GM18907 (cell line): ENCODE measurements around the gene CRB2.
A peak's percentile ranks its signal among the peaks of the same experiment; 100 is the strongest.

ENCODE experiments used
- ATAC-seq: cut with Tn5 transposase; IDR thresholded peaks from one replicate; pipeline ENCODE4 v1.9.1; 2021; ENCODE audit warnings: mild to moderate bottlenecking, moderate library complexity; ENCODE audit not compliant: unreplicated experiment

CRB2 gene

GRCh38 chr9:123346826-123347225 is 9.2 kb upstream of the CRB2 start:
- no peak for ATAC-seq

- ATAC-seq, result no peak
These were observed 8.5 kb upstream of the CRB2 start for GRCh38 chr9:123347289-123348060.

GRCh38 chr9:123348317-123348992 is 7.5 kb upstream of the CRB2 start:
- ATAC-seq, result no peak

- ATAC-seq, result no peak
These were observed 7.0 kb upstream of the CRB2 start for GRCh38 chr9:123349033-123349432.

GRCh38 chr9:123349691-123350480 is 6.1 kb upstream of the CRB2 start:
- ATAC-seq, result peak; percentile 57

- no peak for ATAC-seq
These were observed 5.2 kb upstream of the CRB2 start for GRCh38 chr9:123350590-123351310.

GRCh38 chr9:123353041-123353440 is 3.0 kb upstream of the CRB2 start:
- ATAC-seq, result no peak

- ATAC-seq, result no peak
These were observed 1.9 kb upstream of the CRB2 start for GRCh38 chr9:123353984-123354591.

GRCh38 chr9:123354806-123355508 is 1.0 kb upstream of the CRB2 start:
- ATAC-seq, result no peak

- ATAC-seq, result no peak
These were observed 1.1 kb downstream of the CRB2 start for GRCh38 chr9:123356851-123357742.

- no peak for ATAC-seq
These were observed 1.7 kb downstream of the CRB2 start for GRCh38 chr9:123357743-123358059.

- ATAC-seq, result no peak
These were observed 2.3 kb downstream of the CRB2 start for GRCh38 chr9:123358181-123358905.

GRCh38 chr9:123359106-123359505 is 3.1 kb downstream of the CRB2 start:
- no peak for ATAC-seq

GRCh38 chr9:123359546-123359945 is 3.5 kb downstream of the CRB2 start:
- no peak for ATAC-seq

GRCh38 chr9:123360161-123361085 is 4.4 kb downstream of the CRB2 start:
- no peak for ATAC-seq

- no peak for ATAC-seq
These were observed 5.2 kb downstream of the CRB2 start for GRCh38 chr9:123361086-123361730.
